ENCODE data around the gene PDE6B. TPM values are rescaled to one million over a fixed set of nuclear protein-coding genes. Genes with fewer than 3 reads are reported as not detected.

The PDE6B gene
- total and polyA plus RNA-seq, 2 of the 13 experiments (the other 11 are each of a cell fraction or from before 2014, with no cell fraction given): 0.38 to 0.40 TPM

- TF ChIP-seq KMT2B (CRISPR knock-in tag; IDR thresholded peaks at IDR 0.05): peak; percentile 50; the same call in 1 of the 2 replicates
- TF ChIP-seq RNF2 (conservative IDR thresholded peaks at IDR 0.05; ENCODE audit: low read depth): peak; percentile 77
- TF ChIP-seq MAZ (IDR thresholded peaks at IDR 0.05; ENCODE audit: borderline replicate concordance, low read depth, low read length): 0 out of 2 replicates have a peak, but pooled peaks have one; percentile 17
- peak; percentile 61 for TF ChIP-seq MAZ (CRISPR knock-in tag; IDR thresholded peaks at IDR 0.05; ENCODE audit: low read depth)
- no peak for TF ChIP-seq ZNF543 (CRISPR knock-in tag; IDR thresholded peaks at IDR 0.05)
- peak; percentile 53; the same call in 1 of the 2 replicates for TF ChIP-seq ZSCAN21 (CRISPR knock-in tag; IDR thresholded peaks at IDR 0.05; ENCODE audit: borderline replicate concordance)
- TF ChIP-seq, protein P1, sequence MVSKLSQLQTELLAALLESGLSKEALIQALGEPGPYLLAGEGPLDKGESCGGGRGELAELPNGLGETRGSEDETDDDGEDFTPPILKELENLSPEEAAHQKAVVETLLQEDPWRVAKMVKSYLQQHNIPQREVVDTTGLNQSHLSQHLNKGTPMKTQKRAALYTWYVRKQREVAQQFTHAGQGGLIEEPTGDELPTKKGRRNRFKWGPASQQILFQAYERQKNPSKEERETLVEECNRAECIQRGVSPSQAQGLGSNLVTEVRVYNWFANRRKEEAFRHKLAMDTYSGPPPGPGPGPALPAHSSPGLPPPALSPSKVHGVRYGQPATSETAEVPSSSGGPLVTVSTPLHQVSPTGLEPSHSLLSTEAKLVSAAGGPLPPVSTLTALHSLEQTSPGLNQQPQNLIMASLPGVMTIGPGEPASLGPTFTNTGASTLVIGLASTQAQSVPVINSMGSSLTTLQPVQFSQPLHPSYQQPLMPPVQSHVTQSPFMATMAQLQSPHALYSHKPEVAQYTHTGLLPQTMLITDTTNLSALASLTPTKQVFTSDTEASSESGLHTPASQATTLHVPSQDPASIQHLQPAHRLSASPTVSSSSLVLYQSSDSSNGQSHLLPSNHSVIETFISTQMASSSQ (IDR thresholded peaks at IDR 0.05; ENCODE audit: low read depth): peak; percentile 23; the same call in 1 of the 2 replicates
- TF ChIP-seq, protein P1 (CRISPR knock-in tag; IDR thresholded peaks at IDR 0.05; ENCODE audit: borderline replicate concordance): no peak
- no peak for TF ChIP-seq E2F5 (CRISPR knock-in tag; conservative IDR thresholded peaks at IDR 0.05)
- TF ChIP-seq HMG20A (CRISPR knock-in tag; IDR thresholded peaks at IDR 0.05; ENCODE audit: borderline replicate concordance): peak; percentile 83; the same call in 1 of the 2 replicates
- TF ChIP-seq KLF13 (CRISPR knock-in tag; IDR thresholded peaks at IDR 0.05): no peak
- peak; percentile 35; the same call in 1 of the 2 replicates for TF ChIP-seq ZNF768 (CRISPR knock-in tag; IDR thresholded peaks at IDR 0.05)
- peak; percentile 86; the same call in 1 of the 2 replicates for TF ChIP-seq MIER3 (CRISPR knock-in tag; IDR thresholded peaks at IDR 0.05; ENCODE audit: borderline replicate concordance)
- TF ChIP-seq, protein P2, sequence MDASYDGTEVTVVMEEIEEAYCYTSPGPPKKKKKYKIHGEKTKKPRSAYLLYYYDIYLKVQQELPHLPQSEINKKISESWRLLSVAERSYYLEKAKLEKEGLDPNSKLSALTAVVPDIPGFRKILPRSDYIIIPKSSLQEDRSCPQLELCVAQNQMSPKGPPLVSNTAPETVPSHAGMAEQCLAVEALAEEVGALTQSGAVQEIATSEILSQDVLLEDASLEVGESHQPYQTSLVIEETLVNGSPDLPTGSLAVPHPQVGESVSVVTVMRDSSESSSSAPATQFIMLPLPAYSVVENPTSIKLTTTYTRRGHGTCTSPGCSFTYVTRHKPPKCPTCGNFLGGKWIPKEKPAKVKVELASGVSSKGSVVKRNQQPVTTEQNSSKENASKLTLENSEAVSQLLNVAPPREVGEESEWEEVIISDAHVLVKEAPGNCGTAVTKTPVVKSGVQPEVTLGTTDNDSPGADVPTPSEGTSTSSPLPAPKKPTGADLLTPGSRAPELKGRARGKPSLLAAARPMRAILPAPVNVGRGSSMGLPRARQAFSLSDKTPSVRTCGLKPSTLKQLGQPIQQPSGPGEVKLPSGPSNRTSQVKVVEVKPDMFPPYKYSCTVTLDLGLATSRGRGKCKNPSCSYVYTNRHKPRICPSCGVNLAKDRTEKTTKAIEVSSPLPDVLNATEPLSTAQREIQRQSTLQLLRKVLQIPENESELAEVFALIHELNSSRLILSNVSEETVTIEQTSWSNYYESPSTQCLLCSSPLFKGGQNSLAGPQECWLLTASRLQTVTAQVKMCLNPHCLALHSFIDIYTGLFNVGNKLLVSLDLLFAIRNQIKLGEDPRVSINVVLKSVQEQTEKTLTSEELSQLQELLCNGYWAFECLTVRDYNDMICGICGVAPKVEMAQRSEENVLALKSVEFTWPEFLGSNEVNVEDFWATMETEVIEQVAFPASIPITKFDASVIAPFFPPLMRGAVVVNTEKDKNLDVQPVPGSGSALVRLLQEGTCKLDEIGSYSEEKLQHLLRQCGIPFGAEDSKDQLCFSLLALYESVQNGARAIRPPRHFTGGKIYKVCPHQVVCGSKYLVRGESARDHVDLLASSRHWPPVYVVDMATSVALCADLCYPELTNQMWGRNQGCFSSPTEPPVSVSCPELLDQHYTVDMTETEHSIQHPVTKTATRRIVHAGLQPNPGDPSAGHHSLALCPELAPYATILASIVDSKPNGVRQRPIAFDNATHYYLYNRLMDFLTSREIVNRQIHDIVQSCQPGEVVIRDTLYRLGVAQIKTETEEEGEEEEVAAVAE (CRISPR knock-in tag; IDR thresholded peaks at IDR 0.05; ENCODE audit: borderline replicate concordance): peak; percentile 57; the same call in 1 of the 2 replicates
- TF ChIP-seq, protein P3, sequence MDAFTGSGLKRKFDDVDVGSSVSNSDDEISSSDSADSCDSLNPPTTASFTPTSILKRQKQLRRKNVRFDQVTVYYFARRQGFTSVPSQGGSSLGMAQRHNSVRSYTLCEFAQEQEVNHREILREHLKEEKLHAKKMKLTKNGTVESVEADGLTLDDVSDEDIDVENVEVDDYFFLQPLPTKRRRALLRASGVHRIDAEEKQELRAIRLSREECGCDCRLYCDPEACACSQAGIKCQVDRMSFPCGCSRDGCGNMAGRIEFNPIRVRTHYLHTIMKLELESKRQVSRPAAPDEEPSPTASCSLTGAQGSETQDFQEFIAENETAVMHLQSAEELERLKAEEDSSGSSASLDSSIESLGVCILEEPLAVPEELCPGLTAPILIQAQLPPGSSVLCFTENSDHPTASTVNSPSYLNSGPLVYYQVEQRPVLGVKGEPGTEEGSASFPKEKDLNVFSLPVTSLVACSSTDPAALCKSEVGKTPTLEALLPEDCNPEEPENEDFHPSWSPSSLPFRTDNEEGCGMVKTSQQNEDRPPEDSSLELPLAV (CRISPR knock-in tag; conservative IDR thresholded peaks at IDR 0.05; ENCODE audit: low read depth): no peak
- TF ChIP-seq FIP1L1 (IDR thresholded peaks at IDR 0.05; ENCODE audit: borderline replicate concordance, insufficient read depth, low read depth, low read length): no peak
- no peak for TF ChIP-seq DNMT3B (CRISPR knock-in tag; conservative IDR thresholded peaks at IDR 0.05)
- TF ChIP-seq ZNF121 (CRISPR knock-in tag; IDR thresholded peaks at IDR 0.05): no peak
Measured at GRCh38 chr4:692771-693554, 67.6 kb downstream of the PDE6B start (continued).
